Measurements from ENCODE around the gene UNC119. TPM values are rescaled to one million over a fixed set of nuclear protein-coding genes. Genes with fewer than 3 reads are reported as not detected.

Gene UNC119
- total RNA-seq, 5 donors from 2014 or later (not counting 1 experiment from before 2014, with no cell fraction given), result 37.7 to 51.7 (median 44.5) TPM

DNA sequence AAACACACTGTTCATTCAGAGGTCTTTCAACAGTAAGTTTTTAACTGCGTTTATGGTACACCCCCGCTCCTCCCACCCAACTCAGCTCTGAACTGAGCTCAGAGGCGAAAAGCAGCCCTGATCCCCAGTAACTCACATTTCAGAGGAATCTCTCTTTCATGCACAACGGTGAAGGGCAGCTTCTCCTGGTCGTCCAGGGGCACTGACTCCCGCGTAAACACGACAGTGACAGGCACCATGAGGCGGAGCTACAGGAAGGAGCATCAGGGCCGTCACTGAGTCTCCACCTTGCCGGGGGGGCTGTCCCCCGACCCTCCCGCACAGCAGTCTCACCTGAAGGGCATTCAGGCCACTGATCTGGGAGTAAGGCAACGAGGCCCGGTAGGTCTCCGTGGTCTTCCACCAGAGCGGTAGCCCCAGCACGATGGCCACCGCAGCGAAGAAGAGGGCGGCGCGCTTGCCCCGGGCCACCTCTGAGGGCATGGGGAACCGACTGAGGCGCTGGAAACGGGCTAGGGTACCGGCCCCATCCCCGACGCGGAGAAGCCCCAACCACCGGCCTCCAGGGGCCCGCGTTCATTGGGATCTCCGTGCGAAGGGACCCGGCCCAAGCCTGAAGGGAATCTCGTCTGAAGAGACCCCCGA lies 18.4 kb upstream of the UNC119 start:
- H3K36me3 Mint-ChIP-seq, result peaks cover 22% of the 10 kb centered on the region
- ATAC-seq (replicated peaks in 1 of 4) (peak; percentile 52 to 60 (median 58)), DNase-seq (peak in 24 of 35 experiments; percentile 8 to 64 (median 36))
- H3K27ac ChIP-seq (ENCODE audit: low read length), result peak overlapping the region; percentile 83
- H3K9me3 Mint-ChIP-seq, result no peaks in the 10 kb centered on the region
- under 1% methylated on average over 38 of the region's 39 CpGs for WGBS (ENCODE audit: insufficient coverage)
- peaks cover 5 to 16% of the 10 kb centered on the region in 2 donors for H3K36me3 ChIP-seq (ENCODE audit: control insufficient read depth in 2 of 2, extremely low read depth in 1 of 2, insufficient read depth in 1 of 2, low read length in 1 of 2)
- H3K4me1 Mint-ChIP-seq, result peaks cover 54 to 66% (median 61%) of the 10 kb centered on the region in 3 donors
- H3K27ac Mint-ChIP-seq, result peak overlapping the region; percentile 92 to 93
- H3K27me3 ChIP-seq (replicated peaks in 1 of 2; ENCODE audit: control insufficient read depth in 2 of 2, extremely low read depth in 1 of 2, insufficient read depth in 2 of 2, low read length in 1 of 2), result no peaks in the 10 kb centered on the region
- CTCF ChIA-PET, result interaction anchor here (0.5 to 1.1 kb wide), 7 partner anchors 21 to 1533 kb away, joined by 3 to 9 read pairs (median 4); partner anchors contain the start of gene BLTP2 (in 1 of the 2)
- POLR2A ChIA-PET, result interaction anchor here (0.6 to 2.0 kb wide), 4 partner anchors 20 to 29 kb away, joined by 3 to 11 read pairs (median 8); no protein-coding TSS in a partner anchor
- H3K4me3 ChIP-seq (ENCODE audit: control insufficient read depth in 1 of 2, extremely low read depth in 1 of 2, low read length in 1 of 2), result peak overlapping the region; percentile 86 to 95
- H3K27me3 Mint-ChIP-seq, result no peaks in the 10 kb centered on the region
- H3K4me3 Mint-ChIP-seq, result peak overlapping the region; percentile 93 to 97 (median 97)
- H3K9me3 ChIP-seq, result no peaks in the 10 kb centered on the region
- H3K4me1 ChIP-seq (ENCODE audit: control insufficient read depth in 1 of 2, extremely low read depth in 1 of 2, insufficient read depth in 2 of 2, low read length in 2 of 2), result peaks cover 16 to 42% of the 10 kb centered on the region in 2 experiments

DNA sequence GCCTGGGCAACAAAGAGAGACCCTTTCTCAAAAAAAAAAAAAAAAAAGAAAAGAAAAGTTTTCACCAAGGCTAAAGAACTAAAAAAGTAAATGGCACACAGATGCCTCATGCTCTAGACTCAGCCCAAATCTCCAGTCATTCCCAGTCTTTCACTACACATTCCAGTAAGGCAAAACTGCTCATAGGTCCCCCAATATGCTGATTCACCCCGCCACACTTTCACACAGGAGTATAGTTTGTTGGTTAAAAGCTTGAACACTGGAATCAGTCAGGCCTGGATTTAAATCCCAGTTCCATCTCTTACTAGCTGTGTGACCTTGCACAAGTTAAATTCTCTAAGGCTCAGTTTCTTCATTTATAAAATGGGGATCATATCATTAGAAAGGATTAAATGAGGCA lies 17.0 kb upstream of the UNC119 start:
- POLR2A ChIA-PET, result interaction anchor here in 1 of 2 donors (0.7 kb wide), 1 partner anchor 63 kb away, joined by 5 read pairs; no protein-coding TSS in a partner anchor
- no peaks in the 10 kb centered on the region for H3K9me3 Mint-ChIP-seq
- Histone ChIP-seq H3K9me3 (no peaks in the 10 kb centered on the region), H3K36me3 (ENCODE audit: control insufficient read depth in 2 of 2, extremely low read depth in 1 of 2, insufficient read depth in 1 of 2, low read length in 1 of 2) (peaks cover 5 to 16% of the 10 kb centered on the region in 2 donors), H3K27ac (ENCODE audit: low read length) (no peak overlapping the region), H3K4me3 (ENCODE audit: control insufficient read depth in 1 of 2, extremely low read depth in 1 of 2, low read length in 1 of 2) (no peak overlapping the region), H3K4me1 (ENCODE audit: control insufficient read depth in 1 of 2, extremely low read depth in 1 of 2, insufficient read depth in 2 of 2, low read length in 2 of 2) (peaks cover 16 to 38% of the 10 kb centered on the region in 2 experiments), H3K27me3 (replicated peaks in 1 of 2; ENCODE audit: control insufficient read depth in 2 of 2, extremely low read depth in 1 of 2, insufficient read depth in 2 of 2, low read length in 1 of 2) (no peaks in the 10 kb centered on the region)
- peaks cover 61 to 66% (median 64%) of the 10 kb centered on the region in 3 donors for H3K4me1 Mint-ChIP-seq
- peak overlapping the region; percentile 44 to 59 for H3K27ac Mint-ChIP-seq
- no CpG with 5 or more reads among the region's 1 CpG for WGBS (ENCODE audit: insufficient coverage)
- ATAC-seq (replicated peaks in 1 of 4), result no peak
- no peaks in the 10 kb centered on the region for H3K27me3 Mint-ChIP-seq
- no peak for DNase-seq
- CTCF ChIA-PET, result interaction anchor here (0.5 to 0.7 kb wide), 3 partner anchors 31 to 389 kb away, joined by 3 to 4 read pairs (median 4); no protein-coding TSS in a partner anchor
- H3K4me3 Mint-ChIP-seq, result peak overlapping the region; percentile 93 to 97 (median 97)
- peaks cover 22% of the 10 kb centered on the region for H3K36me3 Mint-ChIP-seq

DNA sequence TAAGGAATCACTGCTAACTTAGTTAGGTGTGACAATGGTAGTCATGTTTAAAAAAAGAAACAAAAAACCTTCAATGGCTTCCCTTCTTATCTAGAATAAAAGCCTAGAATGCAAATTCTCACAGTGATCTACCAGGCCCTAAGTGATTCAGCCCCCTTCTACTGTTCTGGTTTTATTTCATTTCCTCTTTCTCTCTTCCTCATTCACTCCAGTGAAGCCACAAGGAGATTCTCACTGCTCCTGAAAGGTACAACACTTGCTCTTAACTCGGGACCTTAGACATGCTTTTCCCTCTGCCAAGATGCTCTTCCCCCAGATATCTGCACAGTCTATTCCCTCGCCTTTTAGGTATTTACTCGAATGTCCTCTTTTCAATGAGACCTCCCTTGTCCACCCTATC lies 15.2 kb upstream of the UNC119 start:
- Histone ChIP-seq H3K27me3 (replicated peaks in 1 of 2; ENCODE audit: control insufficient read depth in 2 of 2, extremely low read depth in 1 of 2, insufficient read depth in 2 of 2, low read length in 1 of 2) (no peaks in the 10 kb centered on the region), H3K36me3 (ENCODE audit: control insufficient read depth in 2 of 2, extremely low read depth in 1 of 2, insufficient read depth in 1 of 2, low read length in 1 of 2) (peaks cover 8 to 21% of the 10 kb centered on the region in 2 donors), H3K4me3 (ENCODE audit: control insufficient read depth in 1 of 2, extremely low read depth in 1 of 2, low read length in 1 of 2) (no peak overlapping the region), H3K27ac (ENCODE audit: low read length) (no peak overlapping the region), H3K9me3 (no peaks in the 10 kb centered on the region), H3K4me1 (ENCODE audit: control insufficient read depth in 1 of 2, extremely low read depth in 1 of 2, insufficient read depth in 2 of 2, low read length in 2 of 2) (peaks cover 16 to 33% of the 10 kb centered on the region in 2 experiments)
- DNase-seq (no peak), ATAC-seq (replicated peaks in 1 of 4) (no peak)
- WGBS (ENCODE audit: insufficient coverage), result 78% methylated on average over 3 of the region's 3 CpGs
- Mint-ChIP-seq H3K9me3 (no peaks in the 10 kb centered on the region), H3K4me1 (peaks cover 52 to 56% (median 53%) of the 10 kb centered on the region in 3 donors), H3K27ac (peak overlapping the region; percentile 21 to 71), H3K36me3 (peaks cover 26% of the 10 kb centered on the region), H3K27me3 (no peaks in the 10 kb centered on the region), H3K4me3 (no peak overlapping the region)
- POLR2A ChIA-PET, result no interaction called here
- CTCF ChIA-PET, result interaction anchor here in 1 of 2 donors (1.2 kb wide), 1 partner anchor 17 kb away, joined by 3 read pairs; no protein-coding TSS in a partner anchor

DNA sequence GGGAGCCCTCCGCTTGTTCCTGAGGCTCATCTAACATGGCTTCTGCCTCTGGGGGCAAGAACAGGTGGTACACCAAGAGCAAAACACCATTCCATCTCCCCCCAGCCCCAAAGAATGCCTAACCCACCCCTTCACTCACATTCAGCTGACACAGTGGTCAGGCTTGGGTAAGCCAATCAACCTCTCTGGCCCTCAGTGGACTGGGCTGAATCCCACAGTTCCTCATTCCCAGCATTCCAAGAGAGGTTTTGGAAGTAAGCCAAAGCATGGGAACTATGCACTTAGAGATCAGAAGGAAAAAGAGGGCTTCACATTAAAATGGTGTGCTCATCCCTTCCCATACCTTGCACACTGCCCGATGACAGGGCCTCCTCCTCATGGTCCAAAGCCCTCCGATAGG lies 11.1 kb upstream of the UNC119 start:
- Histone ChIP-seq H3K36me3 (ENCODE audit: control insufficient read depth in 2 of 2, extremely low read depth in 1 of 2, insufficient read depth in 1 of 2, low read length in 1 of 2) (peaks cover 14 to 46% of the 10 kb centered on the region in 2 donors), H3K4me3 (ENCODE audit: control insufficient read depth in 1 of 2, extremely low read depth in 1 of 2, low read length in 1 of 2) (no peak overlapping the region), H3K27me3 (replicated peaks in 1 of 2; ENCODE audit: control insufficient read depth in 2 of 2, extremely low read depth in 1 of 2, insufficient read depth in 2 of 2, low read length in 1 of 2) (no peaks in the 10 kb centered on the region), H3K27ac (ENCODE audit: low read length) (no peak overlapping the region), H3K9me3 (no peaks in the 10 kb centered on the region), H3K4me1 (ENCODE audit: control insufficient read depth in 1 of 2, extremely low read depth in 1 of 2, insufficient read depth in 2 of 2, low read length in 2 of 2) (peaks cover 0 to 3% of the 10 kb centered on the region in 2 experiments)
- H3K36me3 Mint-ChIP-seq, result peaks cover 36% of the 10 kb centered on the region
- H3K27ac Mint-ChIP-seq, result no peak overlapping the region
- WGBS (ENCODE audit: insufficient coverage), result 100% methylated on average over 1 of the region's 3 CpGs
- ATAC-seq (replicated peaks in 1 of 4) (no peak), DNase-seq (no peak)
- no peaks in the 10 kb centered on the region for H3K27me3 Mint-ChIP-seq
- no peaks in the 10 kb centered on the region for H3K9me3 Mint-ChIP-seq
- ChIA-PET POLR2A (no interaction called here), CTCF (no interaction called here)
- H3K4me1 Mint-ChIP-seq, result peaks cover 22 to 24% (median 23%) of the 10 kb centered on the region in 3 donors
- H3K4me3 Mint-ChIP-seq, result no peak overlapping the region

DNA sequence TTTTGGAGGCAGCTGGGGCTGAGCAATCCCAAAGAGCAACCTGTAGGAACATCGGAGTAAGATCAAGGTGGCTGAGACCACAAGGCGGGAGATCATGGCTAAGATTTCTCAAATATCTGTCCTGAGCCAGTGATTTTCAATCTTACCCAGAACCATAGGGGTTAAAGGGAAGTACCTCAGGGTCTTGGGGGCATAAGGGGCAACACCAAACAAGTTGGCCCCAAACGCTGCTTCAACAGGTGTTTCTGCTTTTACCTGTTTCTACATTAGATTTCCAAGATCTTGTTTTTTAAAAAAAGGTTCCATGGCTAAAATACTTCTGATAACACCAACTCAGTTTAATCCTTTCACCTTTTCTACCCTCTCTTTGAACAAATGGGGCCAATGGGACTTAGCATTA lies 2.6 kb upstream of the UNC119 start:
- H3K27ac ChIP-seq (ENCODE audit: low read length), result no peak overlapping the region
- Mint-ChIP-seq H3K27me3 (no peaks in the 10 kb centered on the region), H3K27ac (no peak overlapping the region), H3K4me1 (peaks cover 24 to 37% (median 27%) of the 10 kb centered on the region in 3 donors), H3K36me3 (peaks cover 49% of the 10 kb centered on the region), H3K9me3 (no peaks in the 10 kb centered on the region), H3K4me3 (no peak overlapping the region)
- 100% methylated on average over 1 of the region's 3 CpGs for WGBS (ENCODE audit: insufficient coverage)
- POLR2A ChIA-PET, result no interaction called here
- H3K9me3 ChIP-seq, result no peaks in the 10 kb centered on the region
- H3K4me1 ChIP-seq (ENCODE audit: control insufficient read depth in 1 of 2, extremely low read depth in 1 of 2, insufficient read depth in 2 of 2, low read length in 2 of 2), result peaks cover 14 to 27% of the 10 kb centered on the region in 2 experiments
- CTCF ChIA-PET, result no interaction called here
- ATAC-seq (replicated peaks in 1 of 4), result no peak
- H3K36me3 ChIP-seq (ENCODE audit: control insufficient read depth in 2 of 2, extremely low read depth in 1 of 2, insufficient read depth in 1 of 2, low read length in 1 of 2), result peaks cover 4 to 63% of the 10 kb centered on the region in 2 donors
- H3K27me3 ChIP-seq (replicated peaks in 1 of 2; ENCODE audit: control insufficient read depth in 2 of 2, extremely low read depth in 1 of 2, insufficient read depth in 2 of 2, low read length in 1 of 2), result no peaks in the 10 kb centered on the region
- no peak overlapping the region for H3K4me3 ChIP-seq (ENCODE audit: control insufficient read depth in 1 of 2, extremely low read depth in 1 of 2, low read length in 1 of 2)
- no peak for DNase-seq

DNA sequence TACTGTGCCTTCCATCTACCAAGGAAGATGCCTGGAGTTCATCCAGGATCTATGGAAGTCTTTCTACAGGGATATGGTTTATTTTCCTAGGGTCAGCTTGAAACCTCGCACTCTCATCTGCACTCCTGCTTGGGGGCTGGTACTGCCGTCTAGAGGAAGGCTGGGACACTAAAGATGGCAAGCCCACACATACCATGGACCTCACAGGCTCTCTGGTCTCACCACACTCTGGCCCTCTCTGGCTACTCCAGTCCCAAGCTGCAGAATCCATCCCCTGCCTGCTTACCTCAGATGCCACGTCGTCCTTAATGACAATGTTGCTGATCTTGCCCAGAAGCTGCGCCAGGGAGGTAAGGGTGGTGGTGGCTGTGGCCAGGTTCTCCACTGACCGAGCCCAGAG lies 2.1 kb upstream of the UNC119 start:
- H3K4me3 Mint-ChIP-seq, result no peak overlapping the region
- CTCF ChIA-PET, result no interaction called here

More for the DNA sequence above, 2.1 kb upstream of the UNC119 start:
- H3K36me3 ChIP-seq (ENCODE audit: control insufficient read depth in 2 of 2, extremely low read depth in 1 of 2, insufficient read depth in 1 of 2, low read length in 1 of 2), result peaks cover 4 to 58% of the 10 kb centered on the region in 2 donors
- no peaks in the 10 kb centered on the region for H3K27me3 Mint-ChIP-seq
- H3K27ac ChIP-seq (ENCODE audit: low read length), result no peak overlapping the region
- H3K4me1 ChIP-seq (ENCODE audit: control insufficient read depth in 1 of 2, extremely low read depth in 1 of 2, insufficient read depth in 2 of 2, low read length in 2 of 2), result peaks cover 17 to 32% of the 10 kb centered on the region in 2 experiments
- no peaks in the 10 kb centered on the region for H3K9me3 ChIP-seq
- no peak overlapping the region for H3K4me3 ChIP-seq (ENCODE audit: control insufficient read depth in 1 of 2, extremely low read depth in 1 of 2, low read length in 1 of 2)
- peaks cover 44% of the 10 kb centered on the region for H3K36me3 Mint-ChIP-seq
- H3K9me3 Mint-ChIP-seq, result no peaks in the 10 kb centered on the region
- 89% methylated on average over 2 of the region's 6 CpGs for WGBS (ENCODE audit: insufficient coverage)
- H3K4me1 Mint-ChIP-seq, result peaks cover 28 to 42% (median 32%) of the 10 kb centered on the region in 3 donors
- DNase-seq (peak in 1 of 35 experiments; percentile 18), ATAC-seq (replicated peaks in 1 of 4) (no peak)
- POLR2A ChIA-PET, result no interaction called here
- H3K27me3 ChIP-seq (replicated peaks in 1 of 2; ENCODE audit: control insufficient read depth in 2 of 2, extremely low read depth in 1 of 2, insufficient read depth in 2 of 2, low read length in 1 of 2), result no peaks in the 10 kb centered on the region
- H3K27ac Mint-ChIP-seq, result peak overlapping the region in 1 of 2 donors; percentile 71

Data from T-cell (primary cell).